GM23248 (cell line): Measurements from ENCODE around the gene AGAP2. TPM values are rescaled to one million over a fixed set of nuclear protein-coding genes. Genes with fewer than 3 reads are reported as not detected.

Experiments
- DNase-seq: peaks from one replicate; pipeline ENCODE4 v3.0.0-alpha.2; 2015
- H2AFZ ChIP-seq: fragments of 200-600 bp; sonication (generic); 2 replicates; pipeline ENCODE4 v1.6.1; 2016; ENCODE audit warnings: antibody characterized with exemption
- H3F3A ChIP-seq: fragments of 200-600 bp; sonication (generic); 2 replicates; pipeline ENCODE4 v1.6.1; 2016; ENCODE audit warnings: mild to moderate bottlenecking, antibody characterized with exemption, mixed run types; ENCODE audit not compliant: insufficient read depth
- H3K27ac ChIP-seq: fragments of 200-600 bp; sonication (generic); 2 replicates; pipeline ENCODE4 v1.5.1; 2016; ENCODE audit warnings: mild to moderate bottlenecking
- H3K27me3 ChIP-seq: fragments of 200-600 bp; sonication (generic); replicated peaks from 2 replicates; pipeline ENCODE4 v1.6.1; 2016; ENCODE audit warnings: mild to moderate bottlenecking; ENCODE audit not compliant: insufficient read depth
- H3K36me3 ChIP-seq: fragments of 200-600 bp; sonication (generic); 2 replicates; pipeline ENCODE4 v1.6.1; 2016; ENCODE audit warnings: low read depth, mild to moderate bottlenecking
- H3K4me1 ChIP-seq: fragments of 200-600 bp; sonication (generic); 2 replicates; pipeline ENCODE4 v1.6.1; 2016; ENCODE audit warnings: mild to moderate bottlenecking; ENCODE audit not compliant: insufficient read depth
- H3K4me2 ChIP-seq: fragments of 200-600 bp; sonication (generic); one replicate; pipeline ENCODE4 v1.6.1; 2016; ENCODE audit warnings: mild to moderate bottlenecking; ENCODE audit not compliant: unreplicated experiment
- H3K4me3 ChIP-seq: fragments of 200-600 bp; sonication (generic); 2 replicates; pipeline ENCODE4 v1.5.1; 2016; ENCODE audit warnings: mild to moderate bottlenecking
- H3K79me2 ChIP-seq: fragments of 200-600 bp; sonication (generic); 2 replicates; pipeline ENCODE4 v1.6.1; 2016; ENCODE audit warnings: mild to moderate bottlenecking; ENCODE audit not compliant: insufficient read depth
- H3K9ac ChIP-seq: fragments of 200-600 bp; sonication (generic); 2 replicates; pipeline ENCODE4 v1.6.1; 2016; ENCODE audit warnings: mild to moderate bottlenecking
- H3K9me2 ChIP-seq: fragments of 200-600 bp; sonication (generic); 2 replicates; pipeline ENCODE4 v1.6.1; 2016; ENCODE audit warnings: mixed run types, mild to moderate bottlenecking, moderate library complexity; ENCODE audit not compliant: insufficient read depth
- H3K9me3 ChIP-seq: fragments of 200-600 bp; sonication (generic); one replicate; pipeline ENCODE4 v1.6.1; 2017; ENCODE audit warnings: low read depth
- H4K20me1 ChIP-seq: fragments of 200-600 bp; sonication (generic); 2 replicates; pipeline ENCODE4 v1.6.0; 2016; ENCODE audit not compliant: insufficient read depth
- EZH2 ChIP-seq: fragments of 200-600 bp; sonication (generic); IDR thresholded peaks from 2 replicates; pipeline ENCODE4 v1.6.1; 2018; ENCODE audit warnings: antibody characterized with exemption, mild to moderate bottlenecking; ENCODE audit not compliant: insufficient read depth, poor library complexity, severe bottlenecking
- EZH2phosphoT487 ChIP-seq: fragments of 200-600 bp; sonication (generic); IDR thresholded peaks from 2 replicates; pipeline ENCODE4 v1.6.1; 2018; ENCODE audit warnings: antibody characterized with exemption, moderate library complexity, mild to moderate bottlenecking, low read depth; ENCODE audit not compliant: insufficient read depth
- WGBS, 2 experiments: methylation state at CpG; one replicate each; pipeline ENCODE4 v1.1.6; 2015 to 2017; ENCODE audit warnings: low lambda C conversion rate in 2 of 2, low coverage in 1 of 2; ENCODE audit errors: missing lambda C conversion rate in 2 of 2; 5-methylcytosine and 5-hydroxymethylcytosine counted together
- in situ Hi-C: fragments of 300-500 bp; cut with MboI; formaldehyde crosslinking; loops from 2 replicates; pipeline ENCODE4 v1.15.0; 2020
- polyA plus RNA-seq: library from polyadenylated mRNA; unstranded; fragments of >200 nt; fragmentation: Nextera tagmentation; extraction: Ambion mirVana; gene quantifications from 2 replicates; pipeline ENCODE4 v1.2.1, GENCODE V29; 2016
- total RNA-seq: library from RNA; depleted of rRNA; stranded (reverse); fragments of >200 nt; shearing (Covaris generic); gene quantifications from 2 replicates; pipeline ENCODE4 v1.2.3, GENCODE V29; 2014

Gene AGAP2
- total and polyA plus RNA-seq, 2 experiments from 2014 or later, result not detected

- no peak for TF ChIP-seq EZH2
- no peak for TF ChIP-seq EZH2phosphoT487
- H3K9ac ChIP-seq, result no peak overlapping the region
- H3K4me2 ChIP-seq, result no peak overlapping the region
- no peaks in the 10 kb centered on the region for H4K20me1 ChIP-seq
- peaks cover 31% of the 10 kb centered on the region for H3K27me3 ChIP-seq
- in situ Hi-C loops, result no loop called here
- H3K4me3 ChIP-seq, result no peak overlapping the region
- WGBS, 2 experiments, result 41 to 42% methylated on average over 13 to 14 of the region's 14 CpGs
- peaks cover 5% of the 10 kb centered on the region; the same call in 1 of the 2 replicates for H3K4me1 ChIP-seq
- peaks cover 2% of the 10 kb centered on the region; the same call in 1 of the 2 replicates for H3K36me3 ChIP-seq
- H3K79me2 ChIP-seq, result 0 out of 2 replicates have a peak, but pooled peaks cover 7% of the 10 kb centered on the region
- no peaks in the 10 kb centered on the region for H3K9me2 ChIP-seq
- H3F3A ChIP-seq, result peaks cover 20% of the 10 kb centered on the region
- H3K9me3 ChIP-seq, result no peaks in the 10 kb centered on the region
- no peak overlapping the region for H2AFZ ChIP-seq
- H3K27ac ChIP-seq, result no peak overlapping the region
- DNase-seq, result no peak
Measured at GRCh38 chr12:57741844-57742738, 3.5 kb upstream of the AGAP2 start.

- in situ Hi-C loops, result no loop called here
- Histone ChIP-seq H3K79me2 (0 out of 2 replicates have a peak, but pooled peaks cover 7% of the 10 kb centered on the region), H3K4me1 (peaks cover 5% of the 10 kb centered on the region; the same call in 1 of the 2 replicates), H3F3A (peaks cover 14% of the 10 kb centered on the region), H3K4me3 (no peak overlapping the region), H3K27me3 (peaks cover 38% of the 10 kb centered on the region), H3K36me3 (no peaks in the 10 kb centered on the region), H3K27ac (no peak overlapping the region), H3K9me2 (no peaks in the 10 kb centered on the region), H3K9me3 (no peaks in the 10 kb centered on the region), H3K4me2 (no peak overlapping the region), H3K9ac (no peak overlapping the region), H2AFZ (no peak overlapping the region), H4K20me1 (no peaks in the 10 kb centered on the region)
- 22 to 64% methylated on average over 1 of the region's 1 CpG for WGBS, 2 experiments
- TF ChIP-seq EZH2, result no peak
- no peak for TF ChIP-seq EZH2phosphoT487
- DNase-seq, result no peak
Measured at GRCh38 chr12:57741413-57741789, 2.9 kb upstream of the AGAP2 start.

- H3K36me3 ChIP-seq, result no peaks in the 10 kb centered on the region
- H3K79me2 ChIP-seq, result 0 out of 2 replicates have a peak, but pooled peaks cover 7% of the 10 kb centered on the region
- peaks cover 8% of the 10 kb centered on the region for H3F3A ChIP-seq
- no peaks in the 10 kb centered on the region for H4K20me1 ChIP-seq
- H2AFZ ChIP-seq, result no peak overlapping the region
- H3K4me2 ChIP-seq, result no peak overlapping the region
- no peak overlapping the region for H3K27ac ChIP-seq
- no peaks in the 10 kb centered on the region for H3K9me3 ChIP-seq
- H3K4me1 ChIP-seq, result peaks cover 4% of the 10 kb centered on the region; the same call in 1 of the 2 replicates
- no peak for TF ChIP-seq EZH2
- TF ChIP-seq EZH2phosphoT487, result no peak
- H3K9ac ChIP-seq, result no peak overlapping the region
- no peak overlapping the region for H3K4me3 ChIP-seq
- peaks cover 40% of the 10 kb centered on the region for H3K27me3 ChIP-seq
- WGBS, 2 experiments, result 43 to 51% methylated on average over 5 of the region's 5 CpGs
- no peak for DNase-seq
- in situ Hi-C loops, result no loop called here
- H3K9me2 ChIP-seq, result no peaks in the 10 kb centered on the region
Measured at GRCh38 chr12:57740656-57741412, 2.3 kb upstream of the AGAP2 start.

GRCh38 chr12:57739914-57740538 lies 1.5 kb upstream of the AGAP2 start:
- no peak for TF ChIP-seq EZH2phosphoT487
- TF ChIP-seq EZH2, result no peak
- no peak overlapping the region for H3K9ac ChIP-seq

More at GRCh38 chr12:57739914-57740538, 1.5 kb upstream of the AGAP2 start:
- DNase-seq, result no peak
- peaks cover 40% of the 10 kb centered on the region for H3K27me3 ChIP-seq
- WGBS, 2 experiments, result 12 to 30% methylated on average over 6 to 10 of the region's 10 CpGs
- H3F3A ChIP-seq, result 0 out of 2 replicates have a peak, but pooled peaks cover 3% of the 10 kb centered on the region
- in situ Hi-C loops, result no loop called here
- no peak overlapping the region for H3K27ac ChIP-seq
- H3K4me3 ChIP-seq, result no peak overlapping the region
- H3K9me2 ChIP-seq, result no peaks in the 10 kb centered on the region
- 0 out of 2 replicates have a peak, but pooled peaks cover 2% of the 10 kb centered on the region for H3K79me2 ChIP-seq
- no peak overlapping the region for H2AFZ ChIP-seq
- H3K4me2 ChIP-seq, result no peak overlapping the region
- H4K20me1 ChIP-seq, result no peaks in the 10 kb centered on the region
- no peaks in the 10 kb centered on the region for H3K4me1 ChIP-seq
- no peaks in the 10 kb centered on the region for H3K36me3 ChIP-seq
- no peaks in the 10 kb centered on the region for H3K9me3 ChIP-seq
